HG03565 (cell line): Measurements from ENCODE around the gene LRRC4C.
"Not testable (repeated sequence)": the region's sequence is repeated elsewhere in the genome, so short reads cannot be mapped to it uniquely, and the experiment has no call there.

Experiments used
- ATAC-seq: cut with Tn5 transposase; IDR thresholded peaks from one replicate; pipeline ENCODE4 v1.9.1; 2021; ENCODE audit warnings: mild to moderate bottlenecking, moderate library complexity; ENCODE audit not compliant: unreplicated experiment

Gene LRRC4C

DNA sequence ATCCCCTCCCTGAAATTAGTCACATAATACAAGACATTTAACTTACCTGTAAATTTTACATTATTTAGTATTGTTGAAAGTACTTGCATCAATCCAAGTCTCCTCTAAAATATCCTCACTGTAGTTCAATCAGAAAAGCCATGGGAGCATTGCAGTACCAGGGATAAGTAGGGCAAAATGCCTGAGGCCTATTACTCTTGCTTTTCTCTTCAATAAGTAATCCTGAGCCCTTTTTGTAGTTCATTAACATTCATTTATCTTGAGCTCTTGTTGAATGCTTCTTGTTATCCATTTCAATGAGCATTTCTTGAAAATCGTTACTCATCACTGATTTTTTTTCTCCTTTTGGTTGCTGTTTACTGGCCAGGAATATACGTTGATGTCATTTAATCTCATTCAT is 414.7 kb downstream of the LRRC4C start:
- no peak for ATAC-seq

DNA sequence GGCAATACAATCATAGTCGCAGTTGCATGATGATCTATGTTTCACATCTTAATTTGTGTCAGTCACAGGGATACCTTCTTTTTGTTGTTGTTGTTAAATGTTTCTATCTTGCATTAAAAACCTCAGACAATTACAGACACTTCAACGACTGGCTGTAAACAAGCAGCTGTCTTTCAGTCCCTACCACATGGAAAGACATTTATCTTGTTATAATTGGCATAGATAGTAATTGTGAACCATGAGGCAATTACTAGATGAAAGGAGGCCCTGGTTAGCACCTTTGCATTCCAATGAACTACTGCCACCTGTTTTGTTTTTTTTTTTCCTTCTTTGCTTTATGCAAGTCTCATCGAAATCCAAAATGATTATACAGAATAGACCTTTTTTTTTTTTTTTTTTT is 416.8 kb downstream of the LRRC4C start:
- ATAC-seq = no peak

GRCh38 chr11:41040474-41040873 is 419.0 kb downstream of the LRRC4C start:
- ATAC-seq = peak; percentile 82

DNA sequence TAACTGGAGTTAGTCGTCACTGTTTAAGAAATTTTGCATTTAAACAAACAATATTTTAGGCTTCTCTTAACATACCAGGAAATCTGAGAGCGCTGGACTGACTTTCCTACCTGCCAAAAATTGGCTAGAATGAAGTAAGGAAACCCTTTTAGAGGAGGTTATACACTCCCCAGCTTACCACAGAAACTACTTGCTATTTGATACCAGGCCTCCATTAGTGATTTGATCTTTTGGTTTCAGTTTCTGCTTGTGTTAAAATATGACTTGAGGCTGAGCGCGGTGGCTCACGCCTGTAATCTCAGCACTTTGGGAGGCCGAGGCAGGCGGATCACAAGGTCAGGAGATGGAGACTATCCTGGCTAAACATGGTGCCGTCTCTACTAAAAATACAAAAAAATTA is 419.9 kb downstream of the LRRC4C start:
- ATAC-seq = no peak

GRCh38 chr11:41031551-41032060 is 427.8 kb downstream of the LRRC4C start:
- no peak for ATAC-seq

DNA sequence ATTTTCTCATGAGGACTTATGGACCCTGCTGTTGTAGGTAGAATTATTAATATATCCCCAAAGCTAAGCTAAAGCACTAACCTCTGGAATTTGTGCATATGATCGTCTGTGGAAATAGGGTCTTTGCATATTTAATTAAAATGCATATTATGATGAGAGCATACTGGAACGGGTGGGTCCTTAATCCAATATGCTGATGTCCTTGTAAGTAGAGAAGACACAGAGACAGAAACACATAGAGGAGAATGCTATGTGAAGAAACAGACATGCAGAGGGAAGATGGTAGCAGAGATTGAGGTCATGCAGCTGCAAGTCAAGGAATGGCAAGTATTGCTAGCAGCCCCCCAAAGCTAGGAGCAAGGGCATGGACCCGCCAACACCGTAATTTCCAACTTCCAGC is 439.2 kb downstream of the LRRC4C start:
- no peak for ATAC-seq

GRCh38 chr11:41019666-41020065 is 439.8 kb downstream of the LRRC4C start:
- ATAC-seq = not testable (repeated sequence)

GRCh38 chr11:41018224-41018623 is 441.2 kb downstream of the LRRC4C start:
- no peak for ATAC-seq

DNA sequence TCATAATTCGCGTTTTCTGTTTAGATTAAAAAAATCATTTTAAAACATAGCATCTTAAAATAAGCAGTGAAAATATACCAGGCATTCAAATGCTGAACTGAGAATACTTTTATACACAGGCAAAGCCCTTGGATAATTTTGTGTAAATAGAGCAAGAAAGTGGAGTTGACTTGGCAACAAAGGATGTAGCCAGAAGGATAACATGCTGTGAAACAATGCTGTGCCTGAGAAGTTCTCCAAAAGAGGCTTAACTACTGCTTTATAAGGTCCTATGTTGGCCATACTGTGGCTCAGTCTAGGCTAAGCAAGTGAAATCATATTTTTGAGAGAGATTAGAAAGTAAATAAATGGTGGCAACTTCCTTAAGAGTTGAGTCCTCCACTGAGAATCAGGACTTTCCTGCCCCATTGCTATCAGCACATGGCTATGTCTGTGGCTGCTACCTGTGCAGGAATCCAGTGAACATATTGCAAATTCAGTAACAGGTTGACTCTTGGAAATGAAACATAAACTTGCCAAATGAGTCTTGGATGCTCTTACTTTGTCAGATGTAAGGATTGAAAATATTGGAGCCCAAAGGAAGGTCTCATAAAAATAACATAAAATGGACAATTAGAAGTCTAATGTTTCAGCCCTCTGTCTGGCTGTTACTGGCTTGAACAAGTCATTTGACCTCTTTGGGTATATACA is 448.9 kb downstream of the LRRC4C start:
- ATAC-seq = no peak

DNA sequence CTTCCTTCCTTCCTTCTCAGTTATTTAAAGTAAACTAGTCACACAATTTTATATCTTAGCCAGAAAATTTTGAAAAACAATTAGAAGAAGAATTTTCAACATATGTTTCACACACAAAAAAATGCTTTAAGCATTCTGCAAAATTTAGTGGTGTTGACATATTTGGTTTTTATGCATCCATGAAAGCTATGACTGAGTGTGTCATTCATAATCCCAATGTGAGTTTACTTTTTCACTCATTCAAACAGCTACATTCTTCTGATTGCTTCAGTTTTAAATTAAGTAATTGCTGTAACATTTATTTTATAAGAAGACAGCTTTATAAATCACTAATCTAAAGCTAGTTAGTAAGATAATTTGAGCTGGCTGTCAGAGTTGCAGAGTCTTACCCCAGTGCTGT is 453.5 kb downstream of the LRRC4C start:
- ATAC-seq = no peak

DNA sequence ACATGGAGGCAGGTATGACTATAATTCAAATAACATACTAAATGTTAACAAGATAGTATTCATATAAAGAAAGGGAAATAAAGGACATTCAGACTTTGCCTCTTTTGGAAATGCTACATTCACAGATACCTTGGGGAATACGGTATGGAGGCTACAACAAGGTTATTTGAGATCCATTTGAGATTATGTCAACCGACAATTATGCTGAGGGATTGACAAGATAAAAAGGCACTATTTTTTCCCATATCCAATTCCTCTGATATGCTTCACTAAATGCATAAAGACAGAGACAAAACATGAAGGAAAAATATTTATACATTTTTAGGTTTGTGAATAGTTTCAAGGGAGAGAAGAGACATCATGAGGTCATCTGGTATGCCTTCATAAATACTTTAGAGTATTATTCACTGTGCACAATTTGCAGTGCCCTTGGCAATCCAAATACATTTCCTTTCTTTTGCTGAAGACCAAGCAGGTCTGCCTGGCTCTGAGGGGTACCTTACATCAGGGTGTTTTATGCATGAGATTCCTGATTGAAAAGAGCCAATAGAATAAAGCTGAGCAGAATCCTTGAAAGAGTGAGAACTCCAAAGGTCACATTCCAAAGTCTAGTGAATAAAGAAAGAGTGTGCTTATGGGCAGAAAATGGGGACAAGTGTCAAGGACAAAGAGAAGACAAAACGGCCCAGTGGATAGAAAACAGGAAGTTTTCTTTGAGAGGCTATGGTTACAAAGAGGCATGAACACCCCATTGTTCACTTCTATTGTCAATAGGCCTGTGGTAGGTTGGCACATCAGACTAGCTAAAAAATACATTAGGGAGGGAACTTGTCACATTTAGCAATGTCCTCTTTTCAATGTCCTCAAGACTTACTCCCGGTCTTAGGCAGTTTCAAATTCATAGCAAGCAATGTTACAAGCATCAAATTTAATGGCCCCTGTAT is 455.8 kb downstream of the LRRC4C start:
- ATAC-seq = no peak

GRCh38 chr11:40998920-40999319 is 460.5 kb downstream of the LRRC4C start:
- ATAC-seq = no peak

DNA sequence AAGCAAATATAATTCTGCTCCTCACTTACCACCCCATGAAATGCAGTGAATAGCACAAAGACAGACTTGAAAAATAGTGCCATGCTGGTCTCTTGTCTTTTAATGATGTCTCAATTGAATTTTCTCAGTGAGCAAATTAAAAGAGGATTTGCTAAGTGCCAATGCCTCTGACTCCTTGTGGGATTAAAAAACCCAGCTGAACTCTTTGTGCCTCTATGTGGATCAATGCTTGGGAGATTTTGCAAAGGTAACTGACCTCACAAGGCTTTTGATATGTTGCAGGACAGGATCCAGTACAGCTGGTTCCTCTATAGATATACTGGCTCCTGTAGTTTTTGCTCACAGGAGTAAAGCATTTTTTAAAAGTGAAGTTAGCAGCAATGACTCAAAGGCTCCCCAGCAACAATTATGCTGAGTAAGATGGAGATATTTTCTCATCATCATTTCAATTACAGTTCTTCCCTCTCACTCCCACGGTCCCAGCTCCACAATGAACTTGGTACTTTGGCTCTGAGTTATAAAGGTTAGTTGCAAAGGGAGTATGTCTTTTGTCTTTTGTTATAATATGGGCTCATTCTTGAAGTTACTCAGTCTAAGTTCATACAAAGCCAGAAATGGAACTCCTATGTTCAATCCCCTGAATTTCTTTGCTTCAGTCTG is 471.5 kb downstream of the LRRC4C start:
- no peak for ATAC-seq

DNA sequence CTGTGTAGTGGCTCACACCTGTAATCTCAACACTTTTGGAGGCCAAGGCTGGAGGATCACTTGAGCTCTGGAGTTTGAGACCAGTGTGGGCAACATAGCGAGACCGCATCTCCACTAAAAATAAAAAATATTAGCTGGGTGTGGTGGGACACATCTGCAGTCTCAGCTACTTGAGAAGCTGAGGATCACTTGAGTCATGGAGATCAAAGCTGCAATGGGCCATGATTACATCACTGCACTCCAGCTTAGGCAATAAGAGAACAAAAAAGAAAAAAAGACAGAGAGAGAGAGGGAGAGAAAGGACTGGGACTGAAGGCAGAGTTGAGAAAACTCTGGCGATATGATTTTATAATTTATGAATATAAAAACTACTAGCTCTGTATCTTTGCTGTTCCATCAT is 473.1 kb downstream of the LRRC4C start:
- ATAC-seq = no peak

GRCh38 chr11:40975076-40975475 is 484.4 kb downstream of the LRRC4C start:
- no peak for ATAC-seq

DNA sequence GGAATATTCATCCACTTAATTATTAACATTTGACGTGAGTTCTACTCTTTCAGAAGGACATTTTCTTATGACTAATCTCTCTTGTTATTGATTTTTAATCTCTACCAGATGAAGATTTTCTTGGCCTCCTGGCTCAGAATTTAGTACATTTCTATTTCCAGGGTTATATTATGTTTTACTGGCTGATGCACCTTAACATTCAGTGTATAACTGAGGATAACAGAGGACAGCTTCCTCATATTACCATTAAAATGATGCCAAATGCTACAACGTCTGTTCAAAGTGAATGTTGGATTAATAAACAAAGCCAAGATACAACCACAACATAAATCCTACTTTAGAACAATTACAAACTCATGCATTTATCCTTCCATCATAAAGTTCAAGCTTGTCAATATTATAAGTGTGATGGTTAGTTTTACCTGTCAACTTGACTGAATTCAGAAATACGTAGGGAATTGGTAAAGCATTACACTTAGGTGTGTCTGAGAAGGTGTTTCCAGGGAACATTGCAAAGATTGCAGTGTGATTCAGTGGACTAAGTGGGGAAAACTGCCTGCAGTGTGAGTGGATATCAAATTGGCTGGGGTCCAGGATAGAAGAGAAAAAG is 485.2 kb downstream of the LRRC4C start:
- no peak for ATAC-seq

- no peak for ATAC-seq
Measured at GRCh38 chr11:40958707-40959106, 500.7 kb downstream of the LRRC4C start.

- ATAC-seq = no peak
Measured at GRCh38 chr11:40952479-40952878, 507.0 kb downstream of the LRRC4C start.

DNA sequence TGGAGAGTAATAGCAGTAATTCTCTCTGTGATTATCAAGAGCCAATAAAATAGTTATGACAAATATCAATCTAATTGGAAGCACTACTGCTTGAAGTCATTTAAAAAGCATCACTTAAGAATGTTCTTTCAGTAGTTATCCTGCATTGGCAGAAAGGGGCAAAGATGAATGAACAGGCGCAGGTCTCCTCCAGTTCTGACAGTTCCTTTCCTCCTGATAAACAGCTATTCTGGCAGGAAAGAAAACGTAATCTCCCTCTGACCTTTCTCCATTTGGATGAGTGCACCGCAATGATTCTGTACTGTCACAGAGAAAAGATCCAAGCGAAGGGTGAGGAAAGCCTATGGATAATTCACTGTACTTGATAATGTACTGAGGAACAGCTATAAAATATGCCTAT is 521.5 kb downstream of the LRRC4C start:
- no peak for ATAC-seq

GRCh38 chr11:40924915-40925314 is 534.5 kb downstream of the LRRC4C start:
- ATAC-seq = no peak

DNA sequence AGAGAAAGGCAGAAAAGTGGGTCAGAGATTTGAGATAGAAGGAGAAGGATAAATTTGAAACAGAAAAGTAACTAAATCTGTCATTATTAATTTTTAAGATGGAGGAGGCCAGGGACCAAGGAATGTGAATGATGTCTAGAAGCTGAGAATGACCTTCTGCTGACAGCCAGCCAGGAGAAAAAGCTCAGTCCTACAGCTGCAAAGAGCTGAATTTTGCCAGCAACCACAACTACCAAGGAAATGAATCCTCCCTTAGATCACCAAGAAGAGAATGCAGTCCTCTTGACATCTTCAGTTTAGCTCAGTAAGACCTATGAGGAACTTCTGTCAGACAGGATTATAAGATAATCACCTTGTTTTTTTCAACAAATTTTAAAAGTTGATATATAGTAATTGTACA is 538.2 kb downstream of the LRRC4C start:
- no peak for ATAC-seq
